Measurements from ENCODE around the gene UBXN6.

The UBXN6 gene

GRCh38 chr19:4500841-4501591, 43.4 kb upstream of the UBXN6 start:
- no peak overlapping the region for H3K27ac ChIP-seq (ENCODE audit: low read length)
- H3K9ac ChIP-seq (ENCODE audit: low read depth, low read length), result no peak overlapping the region
- no peaks in the 10 kb centered on the region for H3K9me3 ChIP-seq (ENCODE audit: insufficient read depth, low read depth, low read length)
- no peak overlapping the region for H3K4me3 ChIP-seq (ENCODE audit: low read length)
- no peaks in the 10 kb centered on the region for H3K4me1 ChIP-seq (ENCODE audit: insufficient read depth, low read length)
- H3K36me3 ChIP-seq (ENCODE audit: insufficient read depth, low read depth, low read length), result peaks cover 54% of the 10 kb centered on the region
- H3K27me3 ChIP-seq (ENCODE audit: insufficient read depth, low read length), result no peaks in the 10 kb centered on the region

GRCh38 chr19:4499855-4500254, 42.3 kb upstream of the UBXN6 start:
- no peaks in the 10 kb centered on the region for H3K9me3 ChIP-seq (ENCODE audit: insufficient read depth, low read depth, low read length)
- no peak overlapping the region for H3K4me3 ChIP-seq (ENCODE audit: low read length)
- H3K9ac ChIP-seq (ENCODE audit: low read depth, low read length), result no peak overlapping the region
- H3K27ac ChIP-seq (ENCODE audit: low read length), result no peak overlapping the region
- H3K27me3 ChIP-seq (ENCODE audit: insufficient read depth, low read length), result no peaks in the 10 kb centered on the region
- H3K36me3 ChIP-seq (ENCODE audit: insufficient read depth, low read depth, low read length), result peaks cover 57% of the 10 kb centered on the region
- no peaks in the 10 kb centered on the region for H3K4me1 ChIP-seq (ENCODE audit: insufficient read depth, low read length)

- Histone ChIP-seq H3K27me3 (ENCODE audit: insufficient read depth, low read length) (no peaks in the 10 kb centered on the region), H3K4me3 (ENCODE audit: low read length) (no peak overlapping the region), H3K4me1 (ENCODE audit: insufficient read depth, low read length) (no peaks in the 10 kb centered on the region), H3K9me3 (ENCODE audit: insufficient read depth, low read depth, low read length) (no peaks in the 10 kb centered on the region), H3K27ac (ENCODE audit: low read length) (no peak overlapping the region), H3K36me3 (ENCODE audit: insufficient read depth, low read depth, low read length) (peaks cover 59% of the 10 kb centered on the region), H3K9ac (ENCODE audit: low read depth, low read length) (no peak overlapping the region)
Observed at GRCh38 chr19:4499318-4499717, 41.7 kb upstream of the UBXN6 start.

GRCh38 chr19:4498694-4499093, 41.1 kb upstream of the UBXN6 start:
- Histone ChIP-seq H3K36me3 (ENCODE audit: insufficient read depth, low read depth, low read length) (peaks cover 60% of the 10 kb centered on the region), H3K9me3 (ENCODE audit: insufficient read depth, low read depth, low read length) (no peaks in the 10 kb centered on the region)

GRCh38 chr19:4497770-4498389, 40.3 kb upstream of the UBXN6 start:
- no peaks in the 10 kb centered on the region for H3K9me3 ChIP-seq (ENCODE audit: insufficient read depth, low read depth, low read length)
- H3K27ac ChIP-seq (ENCODE audit: low read length), result no peak overlapping the region
- H3K27me3 ChIP-seq (ENCODE audit: insufficient read depth, low read length), result no peaks in the 10 kb centered on the region
- H3K9ac ChIP-seq (ENCODE audit: low read depth, low read length), result no peak overlapping the region
- H3K4me3 ChIP-seq (ENCODE audit: low read length), result no peak overlapping the region
- H3K4me1 ChIP-seq (ENCODE audit: insufficient read depth, low read length), result no peaks in the 10 kb centered on the region
- peaks cover 66% of the 10 kb centered on the region for H3K36me3 ChIP-seq (ENCODE audit: insufficient read depth, low read depth, low read length)

More at GRCh38 chr19:4498694-4499093, 41.1 kb upstream of the UBXN6 start:
- Histone ChIP-seq H3K4me1 (ENCODE audit: insufficient read depth, low read length) (no peaks in the 10 kb centered on the region), H3K27ac (ENCODE audit: low read length) (no peak overlapping the region), H3K27me3 (ENCODE audit: insufficient read depth, low read length) (no peaks in the 10 kb centered on the region), H3K4me3 (ENCODE audit: low read length) (no peak overlapping the region), H3K9ac (ENCODE audit: low read depth, low read length) (no peak overlapping the region)

- Histone ChIP-seq H3K27ac (ENCODE audit: low read length) (no peak overlapping the region), H3K4me1 (ENCODE audit: insufficient read depth, low read length) (no peaks in the 10 kb centered on the region), H3K9ac (ENCODE audit: low read depth, low read length) (no peak overlapping the region), H3K4me3 (ENCODE audit: low read length) (no peak overlapping the region), H3K27me3 (ENCODE audit: insufficient read depth, low read length) (no peaks in the 10 kb centered on the region), H3K36me3 (ENCODE audit: insufficient read depth, low read depth, low read length) (peaks cover 66% of the 10 kb centered on the region), H3K9me3 (ENCODE audit: insufficient read depth, low read depth, low read length) (no peaks in the 10 kb centered on the region)
Observed at GRCh38 chr19:4496304-4496703, 38.7 kb upstream of the UBXN6 start.

GRCh38 chr19:4495471-4495870, 37.9 kb upstream of the UBXN6 start:
- H3K9ac ChIP-seq (ENCODE audit: low read depth, low read length), result no peak overlapping the region
- no peaks in the 10 kb centered on the region for H3K4me1 ChIP-seq (ENCODE audit: insufficient read depth, low read length)
- no peak overlapping the region for H3K27ac ChIP-seq (ENCODE audit: low read length)
- no peaks in the 10 kb centered on the region for H3K9me3 ChIP-seq (ENCODE audit: insufficient read depth, low read depth, low read length)
- H3K4me3 ChIP-seq (ENCODE audit: low read length), result no peak overlapping the region
- peaks cover 66% of the 10 kb centered on the region for H3K36me3 ChIP-seq (ENCODE audit: insufficient read depth, low read depth, low read length)
- no peaks in the 10 kb centered on the region for H3K27me3 ChIP-seq (ENCODE audit: insufficient read depth, low read length)

GRCh38 chr19:4494691-4495064, 37.1 kb upstream of the UBXN6 start:
- no peaks in the 10 kb centered on the region for H3K4me1 ChIP-seq (ENCODE audit: insufficient read depth, low read length)
- no peak overlapping the region for H3K9ac ChIP-seq (ENCODE audit: low read depth, low read length)
- no peaks in the 10 kb centered on the region for H3K27me3 ChIP-seq (ENCODE audit: insufficient read depth, low read length)
- H3K27ac ChIP-seq (ENCODE audit: low read length), result no peak overlapping the region
- H3K9me3 ChIP-seq (ENCODE audit: insufficient read depth, low read depth, low read length), result no peaks in the 10 kb centered on the region
- peaks cover 73% of the 10 kb centered on the region for H3K36me3 ChIP-seq (ENCODE audit: insufficient read depth, low read depth, low read length)
- H3K4me3 ChIP-seq (ENCODE audit: low read length), result no peak overlapping the region

- peaks cover 79% of the 10 kb centered on the region for H3K36me3 ChIP-seq (ENCODE audit: insufficient read depth, low read depth, low read length)
- no peaks in the 10 kb centered on the region for H3K4me1 ChIP-seq (ENCODE audit: insufficient read depth, low read length)
Observed at GRCh38 chr19:4493929-4494690, 36.5 kb upstream of the UBXN6 start.

GRCh38 chr19:4493104-4493928, 35.7 kb upstream of the UBXN6 start:
- Histone ChIP-seq H3K27me3 (ENCODE audit: insufficient read depth, low read length) (no peaks in the 10 kb centered on the region), H3K36me3 (ENCODE audit: insufficient read depth, low read depth, low read length) (peaks cover 81% of the 10 kb centered on the region), H3K4me3 (ENCODE audit: low read length) (no peak overlapping the region), H3K9ac (ENCODE audit: low read depth, low read length) (no peak overlapping the region), H3K4me1 (ENCODE audit: insufficient read depth, low read length) (no peaks in the 10 kb centered on the region), H3K27ac (ENCODE audit: low read length) (no peak overlapping the region), H3K9me3 (ENCODE audit: insufficient read depth, low read depth, low read length) (no peaks in the 10 kb centered on the region)

More at GRCh38 chr19:4493929-4494690, 36.5 kb upstream of the UBXN6 start:
- Histone ChIP-seq H3K27ac (ENCODE audit: low read length) (no peak overlapping the region), H3K27me3 (ENCODE audit: insufficient read depth, low read length) (no peaks in the 10 kb centered on the region), H3K4me3 (ENCODE audit: low read length) (no peak overlapping the region), H3K9ac (ENCODE audit: low read depth, low read length) (no peak overlapping the region), H3K9me3 (ENCODE audit: insufficient read depth, low read depth, low read length) (no peaks in the 10 kb centered on the region)

- H3K9ac ChIP-seq (ENCODE audit: low read depth, low read length), result no peak overlapping the region
- H3K4me3 ChIP-seq (ENCODE audit: low read length), result no peak overlapping the region
- no peaks in the 10 kb centered on the region for H3K27me3 ChIP-seq (ENCODE audit: insufficient read depth, low read length)
- H3K27ac ChIP-seq (ENCODE audit: low read length), result no peak overlapping the region
- H3K9me3 ChIP-seq (ENCODE audit: insufficient read depth, low read depth, low read length), result no peaks in the 10 kb centered on the region
- H3K4me1 ChIP-seq (ENCODE audit: insufficient read depth, low read length), result no peaks in the 10 kb centered on the region
- peaks cover 74% of the 10 kb centered on the region for H3K36me3 ChIP-seq (ENCODE audit: insufficient read depth, low read depth, low read length)
Observed at GRCh38 chr19:4492337-4493103, 34.9 kb upstream of the UBXN6 start.

Data from iPS-20b (cell line).